HG03378 (cell line): ENCODE measurements around the gene AKT3.

Experiments used
- ATAC-seq: cut with Tn5 transposase; IDR thresholded peaks from one replicate; pipeline ENCODE4 v1.9.1; 2021; ENCODE audit warnings: mild to moderate bottlenecking, moderate library complexity; ENCODE audit not compliant: unreplicated experiment

Gene AKT3

DNA sequence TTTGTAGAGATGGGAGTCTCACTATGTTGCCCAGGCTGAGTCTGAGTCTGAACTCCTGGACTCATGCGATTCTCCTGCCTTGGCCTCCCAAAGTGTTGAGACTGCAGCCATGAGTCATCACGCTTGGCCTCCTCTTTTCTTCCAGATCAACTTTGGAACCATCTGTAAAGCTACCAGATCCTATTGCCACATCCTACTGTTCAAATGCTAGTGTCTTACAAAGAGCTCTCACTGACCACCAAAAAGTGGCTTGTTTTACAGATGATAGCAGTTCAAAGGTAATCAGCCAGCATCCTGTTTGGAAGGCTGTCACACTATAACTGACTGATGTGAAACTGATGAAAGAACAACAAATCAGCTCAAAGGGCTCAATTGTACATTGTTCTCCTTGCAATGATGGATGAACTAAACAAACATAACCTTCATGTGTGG, 221.6 kb downstream of the AKT3 start:
- no peak for ATAC-seq

GRCh38 chr1:243623841-243624240, 226.2 kb downstream of the AKT3 start:
- no peak for ATAC-seq

DNA sequence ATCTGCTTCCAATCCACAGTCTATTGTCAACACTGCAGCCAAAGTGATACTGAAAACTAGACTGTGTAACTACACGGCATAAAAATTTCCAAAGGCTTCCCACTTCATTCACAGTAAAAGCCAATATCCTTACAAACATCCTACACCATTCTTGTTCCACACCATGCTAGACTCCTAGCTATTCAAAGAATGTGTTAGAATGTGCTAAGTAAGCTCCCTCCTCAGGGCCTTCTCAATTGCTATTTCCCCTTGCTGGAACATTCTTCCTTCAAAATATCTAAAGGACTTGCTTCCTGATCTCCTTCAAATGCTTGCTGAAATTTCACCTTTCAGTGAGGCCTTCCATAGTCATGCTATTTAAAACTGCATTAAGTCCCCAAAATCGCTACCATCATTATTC, 228.1 kb downstream of the AKT3 start:
- no peak for ATAC-seq

GRCh38 chr1:243620096-243620495, 229.9 kb downstream of the AKT3 start:
- no peak for ATAC-seq

DNA sequence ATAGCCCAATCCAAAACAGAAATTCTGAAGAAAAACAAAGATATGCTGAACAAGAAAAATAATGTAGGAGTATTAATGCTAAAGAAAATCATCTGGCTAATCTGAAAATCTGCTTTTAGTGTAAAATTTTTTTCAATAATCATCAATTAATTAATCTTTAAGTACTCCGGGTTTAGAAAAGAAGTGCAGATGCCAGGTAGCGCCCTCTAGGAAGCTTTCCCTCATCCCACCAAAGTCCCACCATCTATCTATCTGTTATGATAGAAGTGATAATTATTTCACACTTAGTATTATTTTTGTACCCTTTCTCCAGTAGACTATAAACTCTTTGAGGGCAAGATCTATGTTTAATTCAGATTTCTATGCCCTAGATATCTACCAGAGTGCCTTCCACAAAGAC, 240.3 kb downstream of the AKT3 start:
- no peak for ATAC-seq

GRCh38 chr1:243605604-243606003, 244.4 kb downstream of the AKT3 start:
- no peak for ATAC-seq

- ATAC-seq = no peak
Observed at GRCh38 chr1:243601720-243602119, 248.3 kb downstream of the AKT3 start.

DNA sequence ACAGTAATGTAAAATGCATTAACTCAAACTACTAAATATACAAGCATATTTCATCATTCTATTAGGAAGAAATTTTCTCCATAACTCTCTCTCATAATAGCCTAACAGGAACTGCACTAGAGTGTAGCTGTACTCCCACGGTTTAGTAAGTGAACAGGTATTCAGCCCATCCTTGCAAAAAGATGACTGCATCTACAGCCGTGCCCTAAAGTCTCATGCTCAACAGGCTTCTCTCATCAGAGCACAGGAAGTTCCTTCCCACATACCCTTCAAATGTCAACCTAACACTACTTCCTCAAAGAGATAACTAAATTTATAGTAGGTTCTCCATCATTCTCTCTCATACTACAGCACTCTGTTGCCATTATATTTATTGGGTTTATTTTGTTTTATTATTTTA, 251.6 kb downstream of the AKT3 start:
- ATAC-seq = peak; percentile 47

DNA sequence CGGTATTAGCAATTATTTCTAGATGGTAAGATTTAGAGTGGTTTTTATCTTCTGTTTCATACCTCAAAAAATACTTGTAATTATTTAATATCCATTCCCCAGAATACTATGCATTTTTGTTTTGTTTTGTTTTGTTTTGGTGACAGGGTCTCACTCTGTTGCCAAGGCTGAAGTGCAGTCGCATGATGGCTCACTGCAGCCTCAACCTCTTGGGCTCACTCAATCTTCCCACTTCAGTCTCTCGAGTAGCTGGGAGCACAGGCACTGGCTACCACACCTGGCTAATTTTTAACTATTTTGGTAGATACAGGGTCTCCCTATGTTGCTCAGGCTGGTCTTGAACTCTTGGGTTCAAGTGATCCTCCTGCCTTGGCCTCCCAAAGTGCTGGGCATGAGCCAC, 252.7 kb downstream of the AKT3 start:
- no peak for ATAC-seq

DNA sequence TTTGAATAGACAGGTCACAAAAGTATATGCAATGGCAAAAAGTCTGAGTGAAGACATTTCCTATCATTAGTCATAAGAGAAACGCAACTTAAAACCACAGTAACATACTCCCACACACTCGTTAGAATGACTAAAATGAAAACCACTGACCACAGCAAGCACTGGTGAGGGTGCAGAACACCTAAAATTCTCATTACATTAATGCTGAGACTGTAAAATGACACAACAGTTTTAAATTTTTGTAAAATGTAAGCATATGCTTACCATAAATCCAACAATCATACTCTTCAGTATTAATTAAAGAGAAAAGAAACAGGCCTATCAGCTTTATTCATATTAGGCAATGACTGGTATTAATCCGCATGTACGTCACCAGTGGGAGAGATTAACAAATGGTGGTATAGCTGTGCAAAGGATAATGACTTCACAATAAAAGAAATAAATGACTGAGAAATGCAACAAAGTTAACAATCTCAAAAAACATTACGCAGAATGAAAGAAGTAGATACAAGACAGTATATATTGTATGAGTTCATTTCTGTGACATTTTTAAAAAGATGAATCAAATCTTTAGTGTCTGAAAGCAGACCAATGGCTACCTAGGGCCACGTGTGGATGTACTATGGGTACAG, 253.5 kb downstream of the AKT3 start:
- peak; percentile 97 for ATAC-seq

- peak; percentile 7 for ATAC-seq
Observed at GRCh38 chr1:243595527-243596210, 254.4 kb downstream of the AKT3 start.

DNA sequence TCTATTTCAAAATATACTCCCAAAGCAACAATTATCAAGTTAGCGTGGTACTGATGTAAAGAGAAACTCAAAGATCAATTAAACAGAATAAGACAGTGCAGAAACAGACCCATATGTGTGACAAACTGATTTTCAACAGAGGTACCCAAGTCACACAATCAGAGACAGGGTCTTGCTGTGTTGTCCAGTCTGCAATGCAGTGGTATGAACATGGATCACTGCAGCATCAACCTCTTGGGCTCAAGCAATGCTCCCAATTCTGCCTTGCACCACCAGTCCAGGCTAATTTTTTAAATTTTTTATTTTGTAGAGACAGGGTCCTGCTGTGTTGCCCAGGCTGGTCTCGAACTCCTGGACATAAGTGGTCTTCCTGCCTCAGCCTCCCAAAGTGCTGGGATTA, 255.6 kb downstream of the AKT3 start:
- ATAC-seq = no peak

- ATAC-seq = peak; percentile 78
Observed at GRCh38 chr1:243589286-243589685, 260.8 kb downstream of the AKT3 start.

DNA sequence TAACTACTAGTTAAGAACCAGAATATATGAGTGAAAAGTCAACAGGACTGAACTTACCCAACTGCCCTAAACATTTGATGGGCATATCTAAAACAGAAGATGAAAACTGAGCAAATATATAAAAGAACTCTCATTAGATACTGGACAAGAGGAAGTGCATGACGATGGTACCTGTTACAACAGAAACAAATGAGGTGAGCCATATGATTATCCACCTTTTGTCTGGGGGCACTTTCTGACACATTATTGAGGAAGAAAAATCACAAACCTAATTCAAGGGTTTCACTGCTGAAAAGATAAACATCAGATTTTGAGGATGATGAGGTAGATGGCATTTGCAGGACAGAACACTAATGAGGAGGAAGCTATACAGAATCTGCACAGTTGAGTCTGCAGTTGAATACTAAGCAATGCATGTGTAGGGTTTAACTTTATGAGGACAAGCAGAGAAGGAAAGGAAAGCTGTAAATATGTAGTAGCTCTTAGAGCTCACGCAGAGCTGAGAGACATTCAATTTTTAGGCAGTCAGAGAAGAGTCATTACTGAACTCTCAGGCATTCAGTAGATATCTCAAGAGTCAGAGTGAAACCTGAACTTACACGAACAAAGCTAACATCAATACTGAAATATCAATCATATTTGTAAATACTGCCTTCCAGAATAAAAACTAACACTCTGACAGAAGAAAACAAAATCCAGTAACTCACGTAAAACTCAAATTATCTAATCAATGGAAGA, 262.1 kb downstream of the AKT3 start:
- peak; percentile 95 for ATAC-seq

GRCh38 chr1:243587285-243587684, 262.8 kb downstream of the AKT3 start:
- ATAC-seq = no peak

DNA sequence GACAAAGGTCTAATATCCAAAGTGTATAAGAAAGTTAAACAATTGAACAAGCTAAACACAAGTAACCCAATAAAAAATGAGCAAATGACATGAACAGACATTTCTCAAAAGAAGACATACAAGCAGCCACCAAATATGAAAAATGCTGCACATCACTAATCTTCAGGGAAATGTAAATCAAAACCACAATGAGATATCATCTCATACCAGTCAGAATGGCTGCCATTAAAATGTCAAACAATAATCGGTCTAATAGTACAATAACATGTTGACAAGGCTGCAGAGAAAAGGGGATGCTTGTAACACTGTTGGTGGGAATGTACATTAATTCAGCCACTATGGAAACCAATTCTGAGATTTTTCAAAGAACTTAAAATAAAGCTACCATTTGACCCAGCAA, 264.1 kb downstream of the AKT3 start:
- ATAC-seq = no peak

DNA sequence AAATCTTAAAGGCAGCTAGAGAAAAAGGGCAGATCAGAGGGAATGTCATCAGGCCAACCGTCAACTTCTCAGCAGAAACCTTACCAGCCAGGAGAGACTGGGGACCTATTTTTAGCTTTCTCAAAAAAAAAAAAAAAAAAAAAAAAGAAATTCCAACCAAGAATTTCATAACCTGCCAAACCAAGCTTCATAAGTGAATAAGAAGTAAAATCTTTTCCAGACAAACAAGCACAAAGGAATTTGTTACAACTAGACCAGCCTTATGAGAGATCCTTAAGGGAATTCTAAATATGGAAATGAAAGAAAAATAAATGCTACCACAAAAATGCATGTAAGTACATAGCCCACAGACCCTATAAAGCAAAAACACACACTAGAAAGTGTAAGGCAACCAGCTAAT, 267.7 kb downstream of the AKT3 start:
- ATAC-seq = no peak

DNA sequence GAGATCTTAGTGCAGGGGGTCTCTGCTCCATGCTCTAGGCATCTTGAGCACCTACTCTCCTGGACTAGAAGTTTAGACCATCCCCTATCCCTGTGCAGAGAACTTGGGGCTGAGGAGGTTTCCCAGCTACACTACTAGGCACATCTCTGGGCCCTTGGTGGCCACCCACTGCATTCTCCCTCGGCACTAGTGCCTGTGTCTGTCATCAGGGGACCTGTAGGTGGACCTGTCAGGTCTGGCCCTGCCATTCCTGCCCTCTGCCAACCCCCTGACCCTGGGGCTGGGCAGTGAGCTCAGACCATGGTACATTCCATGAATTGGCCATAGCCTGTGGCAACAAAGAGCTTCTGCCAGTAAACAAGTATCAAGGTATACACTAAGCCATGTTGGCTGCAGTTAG, 269.1 kb downstream of the AKT3 start:
- ATAC-seq = no peak

GRCh38 chr1:243580072-243580471, 270.0 kb downstream of the AKT3 start:
- ATAC-seq = no peak

DNA sequence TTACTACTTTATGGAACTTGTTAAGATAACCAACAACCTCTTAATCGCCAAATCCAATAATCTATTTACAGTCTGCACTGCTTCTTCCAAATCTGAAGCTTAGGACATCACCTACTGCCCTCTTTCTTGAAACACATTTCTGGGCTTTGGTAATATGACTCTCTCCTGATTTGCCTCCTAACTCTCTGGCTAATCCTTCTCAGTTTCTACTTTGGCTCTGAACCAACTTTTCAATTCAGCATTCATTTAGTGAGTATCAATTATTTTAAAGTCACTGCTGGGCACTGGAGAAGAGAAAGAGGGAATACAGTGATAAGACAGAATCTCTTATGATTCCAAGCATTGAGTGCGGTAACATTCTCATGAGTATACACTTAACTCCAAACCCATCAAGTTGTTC, 275.0 kb downstream of the AKT3 start:
- ATAC-seq = no peak

DNA sequence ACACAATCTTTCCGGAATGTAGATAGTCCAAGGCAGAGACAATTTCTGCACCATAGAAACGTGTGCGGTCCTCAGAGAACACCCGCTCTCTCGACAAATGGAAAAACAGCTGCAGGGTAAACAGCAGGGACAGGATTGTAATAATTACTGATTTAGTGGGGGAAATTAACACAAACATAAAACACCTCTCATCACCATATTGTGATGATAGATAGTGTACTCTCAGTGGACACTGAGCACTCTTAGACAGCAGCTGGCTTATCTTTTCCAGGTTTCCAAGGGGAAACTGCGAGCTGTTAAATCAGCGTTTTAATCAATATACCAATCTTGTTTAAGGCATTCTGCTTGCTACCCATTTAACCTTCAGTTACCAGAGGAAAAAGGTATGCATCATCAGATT, 277.1 kb downstream of the AKT3 start:
- ATAC-seq = no peak

GRCh38 chr1:243568793-243569192, 281.2 kb downstream of the AKT3 start:
- ATAC-seq = no peak
